ENCODE results near the gene NPIPA7. TPM values are rescaled to one million over a fixed set of nuclear protein-coding genes. Genes with fewer than 3 reads are reported as not detected.
"Not testable (repeated sequence)": the region's sequence is repeated elsewhere in the genome, so short reads cannot be mapped to it uniquely, and the experiment has no call there.

The NPIPA7 gene
- total RNA-seq = 10 to 100 TPM in 2 of 4 donors, 1 to 10 TPM in 2; 1.0 to 11.8 (median 7.9) TPM

DNA sequence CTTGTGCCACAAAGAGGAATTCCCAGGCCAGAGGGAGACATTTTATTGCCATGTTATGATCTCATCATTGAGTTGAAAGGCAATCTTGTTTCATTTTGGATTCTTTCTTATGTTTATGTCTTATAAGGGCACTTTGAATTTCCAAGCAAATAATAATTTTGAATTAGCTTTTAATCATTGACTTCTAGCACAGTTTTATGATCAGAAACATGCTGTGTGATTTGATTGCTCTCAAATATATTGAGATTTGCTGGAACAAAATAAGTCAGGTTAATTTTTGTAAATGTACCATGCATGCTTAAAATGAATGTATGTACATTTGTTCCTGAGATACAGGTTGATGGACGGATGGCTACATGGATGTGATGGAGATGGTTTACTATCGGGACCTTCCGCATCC is at the start of gene NPIPA7:
Gene NPIPA7 (plus strand): TSS at position 301 of the 400 bp plus-strand sequence. CDS start 105 bp downstream, outside the sequence.
- intact Hi-C loops (cut with DNase I); H3K4me1 ChIP-seq: not testable (repeated sequence)
- no CpG with 5 or more reads among the region's 3 CpGs for WGBS, 2 donors

DNA sequence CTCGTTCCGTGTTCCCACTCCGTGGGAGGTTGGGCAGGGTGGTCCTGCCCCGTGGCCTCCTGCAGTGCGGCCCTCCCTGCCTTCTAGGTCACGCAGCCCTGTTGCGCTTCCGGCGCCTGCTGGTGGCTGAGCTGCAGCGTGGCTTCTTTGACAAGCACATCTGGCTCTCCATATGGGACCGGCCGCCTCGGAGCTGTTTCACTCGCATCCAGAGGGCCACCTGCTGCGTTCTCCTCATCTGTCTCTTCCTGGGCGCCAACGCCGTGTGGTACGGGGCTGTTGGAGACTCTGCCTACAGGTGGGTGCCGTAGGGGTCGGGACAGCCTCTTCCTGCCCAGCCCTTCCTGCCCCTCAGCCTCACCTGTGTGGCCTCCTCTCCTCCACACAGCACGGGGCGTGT is 47.5 kb upstream of the NPIPA7 start:
- WGBS, 2 donors = no CpG with 5 or more reads among the region's 23 CpGs
- H3K4me1 ChIP-seq; H3K27me3 ChIP-seq; H3K27ac ChIP-seq; H3K4me3 ChIP-seq (replicated peaks in 1 of 3); H3K36me3 ChIP-seq; intact Hi-C loops (cut with DNase I); H3K9me3 ChIP-seq: not testable (repeated sequence)
- peak in 1 of 2 donors; percentile 0 for DNase-seq

More for the DNA sequence above, at the start of gene NPIPA7:
- not testable (repeated sequence) for H3K27me3 ChIP-seq; H3K4me3 ChIP-seq (replicated peaks in 1 of 3); H3K36me3 ChIP-seq; H3K27ac ChIP-seq; H3K9me3 ChIP-seq; DNase-seq

GRCh38 chr16:16357556-16357955 is 21.4 kb upstream of the NPIPA7 start:
- H3K9me3 ChIP-seq; H3K4me3 ChIP-seq (replicated peaks in 1 of 3); H3K27me3 ChIP-seq; intact Hi-C loops (cut with DNase I); H3K36me3 ChIP-seq; DNase-seq; H3K4me1 ChIP-seq; H3K27ac ChIP-seq: not testable (repeated sequence)
- 64% methylated on average over 8 of the region's 30 CpGs; no CpG with 5 or more reads in 1 of the 2 donors for WGBS, 2 donors

DNA sequence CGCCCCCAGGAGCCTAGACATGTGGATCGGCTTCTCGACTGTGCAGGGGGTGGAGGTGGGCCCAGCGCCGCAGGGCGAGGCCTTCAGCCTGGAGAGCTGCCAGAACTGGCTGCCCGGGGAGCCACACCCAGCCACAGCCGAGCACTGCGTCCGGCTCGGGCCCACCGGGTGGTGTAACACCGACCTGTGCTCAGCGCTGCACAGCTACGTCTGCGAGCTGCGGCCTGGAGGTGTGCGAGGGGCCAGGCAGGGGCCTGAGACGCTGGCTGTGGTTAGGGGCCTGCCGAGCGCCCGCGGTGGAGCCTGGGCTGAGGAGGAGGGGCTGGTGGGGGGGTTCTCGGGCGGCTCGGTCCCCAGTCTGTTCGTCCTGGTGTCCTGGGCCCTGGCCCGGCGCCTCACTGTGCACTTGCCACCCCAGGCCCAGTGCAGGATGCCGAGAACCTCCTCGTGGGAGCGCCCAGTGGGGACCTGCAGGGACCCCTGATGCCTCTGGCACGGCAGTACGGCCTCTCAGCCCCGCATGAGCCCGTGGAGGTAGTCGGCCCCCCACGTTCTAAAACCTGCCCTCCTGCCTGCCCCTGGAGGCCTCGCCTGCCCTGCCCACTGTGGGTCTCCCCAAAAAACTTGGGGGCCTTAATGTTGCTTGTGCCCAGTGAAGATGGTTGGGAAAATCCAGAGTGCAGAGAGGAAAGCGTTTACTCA is 20.2 kb upstream of the NPIPA7 start:
- WGBS, 2 donors = no CpG with 5 or more reads among the region's 40 CpGs
- H3K27me3 ChIP-seq; intact Hi-C loops (cut with DNase I); H3K4me3 ChIP-seq (replicated peaks in 1 of 3); H3K36me3 ChIP-seq; H3K4me1 ChIP-seq; H3K9me3 ChIP-seq; DNase-seq; H3K27ac ChIP-seq: not testable (repeated sequence)

DNA sequence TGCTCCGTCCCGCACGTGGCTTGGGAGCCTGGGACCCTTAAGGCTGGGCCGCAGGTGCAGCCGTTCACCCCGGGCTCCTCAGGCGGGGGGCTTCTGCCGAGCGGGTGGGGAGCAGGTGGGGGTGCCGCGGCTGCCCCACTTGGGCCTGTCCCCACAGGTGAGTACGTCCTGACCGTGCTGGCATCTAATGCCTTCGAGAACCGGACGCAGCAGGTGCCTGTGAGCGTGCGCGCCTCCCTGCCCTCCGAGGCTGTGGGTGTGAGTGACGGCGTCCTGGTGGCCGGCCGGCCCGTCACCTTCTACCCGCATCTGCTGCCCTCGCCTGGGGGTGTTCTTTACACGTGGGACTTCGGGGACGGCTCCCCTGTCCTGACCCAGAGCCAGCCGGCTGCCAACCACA is 15.3 kb upstream of the NPIPA7 start:
- WGBS, 2 donors = no CpG with 5 or more reads among the region's 31 CpGs
- H3K4me3 ChIP-seq (replicated peaks in 1 of 3); intact Hi-C loops (cut with DNase I); H3K4me1 ChIP-seq; DNase-seq; H3K27ac ChIP-seq; H3K36me3 ChIP-seq; H3K27me3 ChIP-seq; H3K9me3 ChIP-seq: not testable (repeated sequence)

DNA sequence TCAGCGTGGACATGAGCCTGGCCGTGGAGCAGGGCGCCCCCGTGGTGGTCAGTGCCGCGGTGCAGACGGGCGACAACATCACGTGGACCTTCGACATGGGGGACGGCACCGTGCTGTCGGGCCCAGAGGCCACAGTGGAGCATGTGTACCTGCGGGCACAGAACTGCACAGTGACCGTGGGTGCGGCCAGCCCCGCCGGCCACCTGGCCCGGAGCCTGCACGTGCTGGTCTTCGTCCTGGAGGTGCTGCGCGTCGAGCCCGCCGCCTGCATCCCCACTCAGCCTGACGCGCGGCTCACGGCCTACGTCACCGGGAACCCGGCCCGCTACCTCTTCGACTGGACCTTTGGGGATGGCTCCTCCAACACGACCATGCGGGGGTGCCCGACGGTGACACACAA is 14.8 kb upstream of the NPIPA7 start:
- H3K36me3 ChIP-seq; intact Hi-C loops (cut with DNase I); H3K9me3 ChIP-seq; DNase-seq; H3K27me3 ChIP-seq; H3K27ac ChIP-seq; H3K4me3 ChIP-seq (replicated peaks in 1 of 3); H3K4me1 ChIP-seq: not testable (repeated sequence)
- WGBS, 2 donors = no CpG with 5 or more reads among the region's 39 CpGs

- not testable (repeated sequence) for DNase-seq
- no CpG with 5 or more reads among the region's 28 CpGs for WGBS, 2 donors
Observed at GRCh38 chr16:16364701-16365100, 14.2 kb upstream of the NPIPA7 start.

DNA sequence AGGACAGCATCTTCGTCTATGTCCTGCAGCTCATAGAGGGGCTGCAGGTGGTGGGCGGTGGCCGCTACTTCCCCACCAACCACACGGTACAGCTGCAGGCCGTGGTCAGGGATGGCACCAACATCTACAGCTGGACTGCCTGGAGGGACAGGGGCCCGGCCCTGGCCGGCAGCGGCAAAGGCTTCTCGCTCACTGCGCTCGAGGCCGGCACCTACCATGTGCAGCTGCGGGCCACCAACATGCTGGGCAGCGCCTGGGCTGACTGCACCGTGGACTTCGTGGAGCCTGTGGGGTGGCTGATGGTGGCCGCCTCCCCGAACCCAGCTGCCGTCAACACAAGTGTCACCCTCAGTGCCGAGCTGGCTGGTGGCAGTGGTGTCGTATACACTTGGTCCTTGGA is 13.6 kb upstream of the NPIPA7 start:
- DNase-seq; H3K9me3 ChIP-seq; H3K27ac ChIP-seq; H3K36me3 ChIP-seq; H3K4me3 ChIP-seq (replicated peaks in 1 of 3); H3K4me1 ChIP-seq; intact Hi-C loops (cut with DNase I); H3K27me3 ChIP-seq: not testable (repeated sequence)
- 93% methylated on average over 3 of the region's 21 CpGs; no CpG with 5 or more reads in 1 of the 2 donors for WGBS, 2 donors

More at GRCh38 chr16:16364701-16365100, 14.2 kb upstream of the NPIPA7 start:
- H3K27ac ChIP-seq; H3K27me3 ChIP-seq; H3K36me3 ChIP-seq; H3K9me3 ChIP-seq; H3K4me1 ChIP-seq; H3K4me3 ChIP-seq (replicated peaks in 1 of 3); intact Hi-C loops (cut with DNase I): not testable (repeated sequence)

GRCh38 chr16:16365851-16366250 is 13.1 kb upstream of the NPIPA7 start:
- H3K4me3 ChIP-seq (replicated peaks in 1 of 3); H3K36me3 ChIP-seq; intact Hi-C loops (cut with DNase I); H3K27ac ChIP-seq; DNase-seq; H3K4me1 ChIP-seq; H3K27me3 ChIP-seq; H3K9me3 ChIP-seq: not testable (repeated sequence)
- no CpG with 5 or more reads among the region's 22 CpGs for WGBS, 2 donors

GRCh38 chr16:16366552-16367284 is 12.2 kb upstream of the NPIPA7 start:
- WGBS, 2 donors = 93% methylated on average over 3 of the region's 54 CpGs; no CpG with 5 or more reads in 1 of the 2 donors
- H3K4me3 ChIP-seq (replicated peaks in 1 of 3); H3K27me3 ChIP-seq; H3K36me3 ChIP-seq; H3K27ac ChIP-seq; H3K4me1 ChIP-seq; H3K9me3 ChIP-seq; intact Hi-C loops (cut with DNase I); DNase-seq: not testable (repeated sequence)

DNA sequence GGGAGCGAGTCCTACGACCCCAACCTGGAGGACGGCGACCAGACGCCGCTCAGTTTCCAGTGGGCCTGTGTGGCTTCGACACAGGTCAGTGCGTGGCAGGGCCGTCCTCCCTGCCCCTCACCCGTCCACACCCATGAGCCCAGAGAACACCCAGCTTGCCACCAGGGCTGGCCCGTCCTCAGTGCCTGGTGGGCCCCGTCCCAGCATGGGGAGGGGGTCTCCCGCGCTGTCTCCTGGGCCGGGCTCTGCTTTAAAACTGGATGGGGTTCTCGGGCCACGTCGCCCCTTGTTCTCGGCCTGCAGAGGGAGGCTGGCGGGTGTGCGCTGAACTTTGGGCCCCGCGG is 11.7 kb upstream of the NPIPA7 start:
- H3K4me1 ChIP-seq; H3K36me3 ChIP-seq; H3K27me3 ChIP-seq; H3K27ac ChIP-seq; H3K9me3 ChIP-seq; intact Hi-C loops (cut with DNase I); DNase-seq; H3K4me3 ChIP-seq (replicated peaks in 1 of 3): not testable (repeated sequence)
- WGBS, 2 donors = no CpG with 5 or more reads among the region's 23 CpGs

DNA sequence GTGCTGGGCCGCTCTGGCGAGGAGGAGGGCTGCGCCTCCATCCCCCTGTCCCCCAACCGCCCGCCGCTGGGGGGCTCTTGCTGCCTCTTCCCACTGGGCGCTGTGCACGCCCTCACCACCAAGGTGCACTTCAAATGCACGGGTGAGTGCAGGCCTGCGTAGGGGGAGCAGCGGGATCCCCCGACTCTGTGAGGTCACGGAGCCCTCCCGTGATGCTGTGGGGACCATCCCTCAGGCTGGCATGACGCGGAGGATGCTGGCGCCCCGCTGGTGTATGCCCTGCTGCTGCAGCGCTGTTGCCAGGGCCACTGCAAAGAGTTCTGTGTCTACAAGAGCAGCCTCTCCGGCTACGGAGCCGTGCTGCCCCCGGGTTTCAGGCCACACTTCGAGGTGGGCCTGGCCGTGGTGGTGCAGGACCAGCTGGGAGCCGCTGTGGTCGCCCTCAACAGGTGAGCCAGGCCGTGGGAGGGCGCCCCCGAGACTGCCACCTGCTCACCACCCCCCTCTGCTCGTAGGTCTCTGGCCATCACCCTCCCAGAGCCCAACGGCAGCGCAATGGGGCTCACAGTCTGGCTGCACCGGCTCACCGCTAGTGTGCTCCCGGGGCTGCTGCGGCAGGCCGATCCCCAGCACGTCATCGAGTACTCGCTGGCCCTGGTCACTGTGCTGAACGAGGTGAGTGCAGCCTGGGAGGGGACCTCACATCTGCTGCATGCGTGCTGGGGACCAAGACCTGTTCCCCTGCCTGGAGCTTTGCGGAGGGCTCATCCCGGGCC is 9.7 kb upstream of the NPIPA7 start:
- H3K9me3 ChIP-seq; H3K27ac ChIP-seq; H3K36me3 ChIP-seq; DNase-seq; H3K4me3 ChIP-seq (replicated peaks in 1 of 3); H3K27me3 ChIP-seq; intact Hi-C loops (cut with DNase I); H3K4me1 ChIP-seq: not testable (repeated sequence)
- 43% methylated on average over 7 of the region's 45 CpGs; no CpG with 5 or more reads in 1 of the 2 donors for WGBS, 2 donors
